ENCODE data around the gene PDE2A.
A peak's percentile ranks its signal among the peaks of the same experiment; 100 is the strongest.

PDE2A gene

DNA sequence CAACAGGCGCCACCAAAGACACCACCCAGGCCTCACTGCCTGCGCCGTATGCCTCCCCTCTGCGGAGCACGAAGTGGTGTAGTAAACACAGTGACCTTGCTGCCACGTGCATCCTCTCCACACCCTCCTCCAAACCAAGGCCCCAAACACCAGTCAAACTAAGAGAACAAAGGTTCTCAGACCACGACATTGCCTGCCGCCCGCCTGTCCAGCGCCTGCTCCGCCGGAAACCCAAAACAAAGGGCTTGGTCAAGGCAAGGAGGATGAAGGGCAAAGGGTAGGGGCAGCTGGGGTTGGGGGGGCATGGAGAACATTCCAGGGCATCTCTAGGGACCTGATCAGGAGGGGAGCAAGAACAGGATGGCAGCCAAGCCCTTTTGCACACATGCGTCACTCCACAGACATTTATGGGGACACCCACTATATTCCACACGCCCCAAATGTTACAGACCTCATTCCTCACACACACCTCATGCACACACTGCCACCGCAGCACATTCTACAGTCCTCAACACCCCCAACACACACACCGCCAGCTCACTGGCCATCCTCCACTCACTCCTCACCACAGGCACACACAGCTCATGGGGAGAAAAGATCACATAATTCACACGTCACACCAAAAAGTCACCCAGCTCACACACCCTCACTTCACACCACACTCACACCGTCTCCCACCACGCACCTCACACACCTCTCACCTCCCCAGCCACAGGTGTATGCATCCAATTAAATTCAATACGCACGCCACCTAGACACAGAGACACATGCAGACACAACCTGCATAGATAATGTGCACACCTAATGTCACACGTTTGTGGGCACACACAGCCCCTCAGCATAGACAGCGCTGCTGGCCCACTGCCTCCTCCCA lies 34.5 kb downstream of the PDE2A start:
- TF ChIP-seq SUZ12 (IDR thresholded peaks at IDR 0.05; ENCODE audit: extremely low read depth, insufficient read depth, insufficient read length) = no peak
- TF ChIP-seq YY1 (IDR thresholded peaks at IDR 0.05; ENCODE audit: insufficient read depth, insufficient read length) = no peak
- TF ChIP-seq ZNF274 (IDR thresholded peaks at IDR 0.05; ENCODE audit: low read depth, low read length) = no peak
- Histone ChIP-seq H3K4me3 (ENCODE audit: insufficient read length, low read depth) (no peak overlapping the region), H3K9ac (ENCODE audit: insufficient read length, low read depth) (no peak overlapping the region), H3K36me3 (ENCODE audit: insufficient read depth, insufficient read length, low read length) (no peaks in the 10 kb centered on the region), H3K27me3 (ENCODE audit: insufficient read depth, insufficient read length) (peaks cover 28% of the 10 kb centered on the region), H3K9me3 (ENCODE audit: insufficient read depth, low read length) (no peaks in the 10 kb centered on the region), H3K4me1 (ENCODE audit: insufficient read depth, insufficient read length) (peaks cover 23% of the 10 kb centered on the region)
- no peak for DNase-seq (ENCODE audit: low read depth, low spot score)

DNA sequence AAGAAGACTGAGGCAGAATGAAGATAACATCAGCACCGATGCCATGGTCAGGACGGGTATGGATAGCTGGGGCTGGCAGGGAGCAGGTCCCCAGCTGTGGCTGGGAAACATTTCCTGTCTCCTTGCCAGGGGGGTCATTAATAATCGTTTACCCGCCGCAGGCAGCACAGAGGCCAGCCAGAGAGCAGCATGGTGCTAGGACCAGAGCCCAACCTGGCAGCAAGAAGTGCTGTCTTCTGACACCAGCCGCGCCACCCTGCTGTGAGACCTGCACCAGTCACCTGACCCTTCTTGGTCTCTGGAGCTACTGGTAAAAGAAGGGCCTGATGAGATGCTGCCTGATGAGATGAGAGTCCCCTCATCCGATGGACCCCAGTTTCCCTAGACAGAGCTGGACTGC lies 36.3 kb downstream of the PDE2A start:
- H3K27me3 ChIP-seq (ENCODE audit: insufficient read depth, insufficient read length) = peaks cover 28% of the 10 kb centered on the region
- H3K36me3 ChIP-seq (ENCODE audit: insufficient read depth, insufficient read length, low read length) = no peaks in the 10 kb centered on the region
- peaks cover 31% of the 10 kb centered on the region for H3K4me1 ChIP-seq (ENCODE audit: insufficient read depth, insufficient read length)
- DNase-seq (ENCODE audit: low read depth, low spot score) = no peak
- no peak overlapping the region for H3K9ac ChIP-seq (ENCODE audit: insufficient read length, low read depth)
- TF ChIP-seq SUZ12 (IDR thresholded peaks at IDR 0.05; ENCODE audit: extremely low read depth, insufficient read depth, insufficient read length) (no peak), YY1 (IDR thresholded peaks at IDR 0.05; ENCODE audit: insufficient read depth, insufficient read length) (no peak), ZNF274 (IDR thresholded peaks at IDR 0.05; ENCODE audit: low read depth, low read length) (no peak)
- no peak overlapping the region for H3K4me3 ChIP-seq (ENCODE audit: insufficient read length, low read depth)
- H3K9me3 ChIP-seq (ENCODE audit: insufficient read depth, low read length) = no peaks in the 10 kb centered on the region

DNA sequence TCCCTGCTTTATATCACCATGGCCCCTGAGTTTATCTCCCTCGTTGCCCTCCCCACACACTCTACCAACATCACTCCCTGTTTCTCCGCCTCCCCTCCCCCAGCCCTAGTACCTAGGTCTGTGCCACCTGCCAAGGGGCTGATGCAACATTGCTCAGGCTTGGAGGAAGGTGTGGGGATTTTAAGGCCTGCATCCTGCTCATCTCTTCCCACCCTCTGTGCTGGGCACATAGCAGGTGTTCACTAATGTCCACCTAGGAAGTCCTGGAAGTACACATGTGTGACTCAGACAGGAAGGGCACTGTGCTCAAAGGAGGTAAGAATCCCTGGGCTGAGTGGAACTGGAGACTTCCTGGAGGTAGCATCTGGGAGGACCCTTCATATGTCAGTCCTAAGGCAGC lies 37.0 kb downstream of the PDE2A start:
- H3K36me3 ChIP-seq (ENCODE audit: insufficient read depth, insufficient read length, low read length) = no peaks in the 10 kb centered on the region
- H3K4me3 ChIP-seq (ENCODE audit: insufficient read length, low read depth) = no peak overlapping the region
- H3K9ac ChIP-seq (ENCODE audit: insufficient read length, low read depth) = no peak overlapping the region
- peaks cover 37% of the 10 kb centered on the region for H3K4me1 ChIP-seq (ENCODE audit: insufficient read depth, insufficient read length)
- no peak for DNase-seq (ENCODE audit: low read depth, low spot score)
- peaks cover 28% of the 10 kb centered on the region for H3K27me3 ChIP-seq (ENCODE audit: insufficient read depth, insufficient read length)
- no peaks in the 10 kb centered on the region for H3K9me3 ChIP-seq (ENCODE audit: insufficient read depth, low read length)
- TF ChIP-seq YY1 (IDR thresholded peaks at IDR 0.05; ENCODE audit: insufficient read depth, insufficient read length) = no peak
- TF ChIP-seq ZNF274 (IDR thresholded peaks at IDR 0.05; ENCODE audit: low read depth, low read length) = no peak
- no peak for TF ChIP-seq SUZ12 (IDR thresholded peaks at IDR 0.05; ENCODE audit: extremely low read depth, insufficient read depth, insufficient read length)

DNA sequence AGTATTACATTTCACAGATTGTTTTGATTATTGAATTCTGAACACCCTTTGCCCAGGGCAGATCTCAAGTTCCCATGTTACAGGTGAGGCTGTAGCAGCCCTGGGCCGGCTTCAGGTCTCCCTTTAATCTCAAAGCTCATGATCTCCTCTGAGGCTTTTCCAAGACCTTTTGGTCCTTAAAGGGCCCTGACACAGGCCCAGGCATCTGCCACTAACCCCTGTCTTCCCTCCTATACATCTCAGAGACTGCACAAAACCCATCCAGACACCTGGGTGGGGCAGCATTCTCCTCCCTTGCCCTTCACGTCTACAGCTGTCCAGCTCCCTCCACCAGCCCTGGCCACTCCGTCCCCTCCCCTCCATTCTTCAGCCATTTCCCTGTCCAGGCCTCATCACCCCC lies 37.8 kb downstream of the PDE2A start:
- peaks cover 42% of the 10 kb centered on the region for H3K4me1 ChIP-seq (ENCODE audit: insufficient read depth, insufficient read length)
- no peaks in the 10 kb centered on the region for H3K36me3 ChIP-seq (ENCODE audit: insufficient read depth, insufficient read length, low read length)
- TF ChIP-seq SUZ12 (IDR thresholded peaks at IDR 0.05; ENCODE audit: extremely low read depth, insufficient read depth, insufficient read length) (no peak), YY1 (IDR thresholded peaks at IDR 0.05; ENCODE audit: insufficient read depth, insufficient read length) (no peak), ZNF274 (IDR thresholded peaks at IDR 0.05; ENCODE audit: low read depth, low read length) (no peak)
- DNase-seq (ENCODE audit: low read depth, low spot score) = no peak
- peaks cover 20% of the 10 kb centered on the region for H3K27me3 ChIP-seq (ENCODE audit: insufficient read depth, insufficient read length)
- no peak overlapping the region for H3K4me3 ChIP-seq (ENCODE audit: insufficient read length, low read depth)
- no peak overlapping the region for H3K9ac ChIP-seq (ENCODE audit: insufficient read length, low read depth)
- no peaks in the 10 kb centered on the region for H3K9me3 ChIP-seq (ENCODE audit: insufficient read depth, low read length)

DNA sequence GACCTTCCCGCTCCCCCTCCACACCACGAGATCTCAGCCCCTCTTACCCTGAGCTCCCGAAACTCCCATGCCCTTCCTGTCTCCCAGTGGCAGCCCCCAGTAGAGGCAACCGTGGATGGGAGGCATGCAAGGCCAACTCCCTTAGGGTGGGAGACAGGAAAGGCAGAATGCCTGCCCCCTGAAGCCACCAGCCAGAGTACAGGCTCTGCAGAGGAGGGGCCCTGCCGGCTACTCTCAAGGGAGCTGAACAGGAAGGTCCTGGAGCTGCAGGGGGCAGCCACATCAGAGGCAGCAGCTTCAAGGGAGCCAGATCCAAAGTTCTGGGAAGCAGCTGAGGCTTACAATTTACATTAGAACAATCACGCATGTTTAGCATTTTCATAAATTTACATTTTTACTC lies 38.3 kb downstream of the PDE2A start:
- Histone ChIP-seq H3K9me3 (ENCODE audit: insufficient read depth, low read length) (no peaks in the 10 kb centered on the region), H3K36me3 (ENCODE audit: insufficient read depth, insufficient read length, low read length) (no peaks in the 10 kb centered on the region), H3K4me1 (ENCODE audit: insufficient read depth, insufficient read length) (peaks cover 42% of the 10 kb centered on the region), H3K9ac (ENCODE audit: insufficient read length, low read depth) (peak overlapping the region; percentile 10), H3K4me3 (ENCODE audit: insufficient read length, low read depth) (no peak overlapping the region), H3K27me3 (ENCODE audit: insufficient read depth, insufficient read length) (peaks cover 15% of the 10 kb centered on the region)
- TF ChIP-seq ZNF274 (IDR thresholded peaks at IDR 0.05; ENCODE audit: low read depth, low read length) (no peak), YY1 (IDR thresholded peaks at IDR 0.05; ENCODE audit: insufficient read depth, insufficient read length) (no peak), SUZ12 (IDR thresholded peaks at IDR 0.05; ENCODE audit: extremely low read depth, insufficient read depth, insufficient read length) (no peak)
- no peak for DNase-seq (ENCODE audit: low read depth, low spot score)

DNA sequence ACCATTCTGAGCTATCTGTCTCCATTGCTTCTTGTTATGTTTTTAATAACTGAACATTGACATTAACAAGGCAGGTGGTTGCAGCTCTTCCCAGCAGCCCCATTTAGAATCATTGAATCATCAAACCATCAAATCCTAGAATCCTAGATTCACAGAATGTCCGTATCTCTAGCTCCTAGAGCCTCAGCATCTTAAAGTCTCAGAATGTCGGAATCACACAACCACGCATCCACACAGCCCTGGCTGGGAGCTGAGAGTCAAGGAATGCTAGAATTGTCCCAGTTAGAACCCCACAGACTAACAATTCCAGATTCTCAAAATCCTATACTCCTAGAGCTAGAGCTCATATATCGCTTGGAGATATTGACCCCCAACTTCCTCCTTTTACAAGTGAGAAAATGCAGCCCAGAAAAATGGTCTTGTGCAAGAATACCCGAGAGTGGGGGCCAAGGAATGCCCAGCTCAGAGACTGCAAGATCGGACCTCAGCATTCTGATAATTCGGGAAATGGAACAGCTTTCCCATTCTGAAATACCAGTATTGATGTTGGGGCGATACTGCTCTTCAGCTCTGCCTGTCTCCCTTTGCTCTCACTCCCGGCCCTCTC lies 38.8 kb downstream of the PDE2A start:
- DNase-seq (ENCODE audit: low read depth, low spot score) = no peak
- peaks cover 42% of the 10 kb centered on the region for H3K4me1 ChIP-seq (ENCODE audit: insufficient read depth, insufficient read length)

DNA sequence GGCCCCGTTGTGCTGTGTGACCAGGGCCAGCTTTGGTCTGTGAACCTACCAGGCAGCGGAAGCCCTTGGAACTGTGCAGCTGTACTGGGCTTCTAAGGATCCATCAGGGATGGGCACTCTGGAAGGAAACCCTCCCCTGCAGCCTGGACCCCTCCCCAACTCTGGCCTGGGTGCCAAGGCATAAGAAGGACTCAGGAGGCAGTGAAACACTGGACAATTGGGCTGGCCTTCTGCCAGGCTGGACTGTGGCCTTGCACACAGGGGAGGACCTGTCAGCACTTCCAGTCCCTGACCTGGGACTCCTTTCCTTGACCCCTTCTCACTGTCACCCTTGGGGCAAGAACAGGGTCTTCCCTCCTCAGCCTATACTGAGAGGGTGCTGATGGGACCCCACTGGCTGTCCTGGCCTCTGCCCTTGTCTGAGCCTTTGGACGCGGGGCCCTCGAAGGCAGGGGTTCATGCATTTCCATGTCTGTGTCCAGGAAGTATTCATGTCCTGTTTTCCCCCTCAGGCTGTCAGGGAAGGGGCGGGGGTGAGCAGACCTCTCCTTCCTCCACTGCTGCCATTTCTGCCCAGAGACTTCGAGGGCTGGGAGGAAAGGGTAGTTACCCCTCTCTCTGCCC lies 39.6 kb downstream of the PDE2A start:
- no peak overlapping the region for H3K9ac ChIP-seq (ENCODE audit: insufficient read length, low read depth)
- no peak overlapping the region for H3K4me3 ChIP-seq (ENCODE audit: insufficient read length, low read depth)
- DNase-seq (ENCODE audit: low read depth, low spot score) = no peak
- H3K4me1 ChIP-seq (ENCODE audit: insufficient read depth, insufficient read length) = peaks cover 42% of the 10 kb centered on the region
- H3K27me3 ChIP-seq (ENCODE audit: insufficient read depth, insufficient read length) = peaks cover 2% of the 10 kb centered on the region
- TF ChIP-seq ZNF274 (IDR thresholded peaks at IDR 0.05; ENCODE audit: low read depth, low read length) = no peak
- TF ChIP-seq YY1 (IDR thresholded peaks at IDR 0.05; ENCODE audit: insufficient read depth, insufficient read length) = no peak
- TF ChIP-seq SUZ12 (IDR thresholded peaks at IDR 0.05; ENCODE audit: extremely low read depth, insufficient read depth, insufficient read length) = no peak
- no peaks in the 10 kb centered on the region for H3K9me3 ChIP-seq (ENCODE audit: insufficient read depth, low read length)
- H3K36me3 ChIP-seq (ENCODE audit: insufficient read depth, insufficient read length, low read length) = no peaks in the 10 kb centered on the region

More for the DNA sequence above, 38.8 kb downstream of the PDE2A start:
- Histone ChIP-seq H3K9me3 (ENCODE audit: insufficient read depth, low read length) (no peaks in the 10 kb centered on the region), H3K36me3 (ENCODE audit: insufficient read depth, insufficient read length, low read length) (no peaks in the 10 kb centered on the region), H3K4me3 (ENCODE audit: insufficient read length, low read depth) (no peak overlapping the region), H3K27me3 (ENCODE audit: insufficient read depth, insufficient read length) (peaks cover 10% of the 10 kb centered on the region), H3K9ac (ENCODE audit: insufficient read length, low read depth) (peak overlapping the region; percentile 10)
- TF ChIP-seq ZNF274 (IDR thresholded peaks at IDR 0.05; ENCODE audit: low read depth, low read length) = no peak
- no peak for TF ChIP-seq SUZ12 (IDR thresholded peaks at IDR 0.05; ENCODE audit: extremely low read depth, insufficient read depth, insufficient read length)
- no peak for TF ChIP-seq YY1 (IDR thresholded peaks at IDR 0.05; ENCODE audit: insufficient read depth, insufficient read length)

Data from NT2/D1 (cell line).